B cell (primary cell): ENCODE measurements around the gene RAC2. TPM values are rescaled to one million over a fixed set of nuclear protein-coding genes. Genes with fewer than 3 reads are reported as not detected.

Experiments used
- ATAC-seq: fragments of 200-7000 bp; cut with Tn5 transposase; one replicate; pipeline ENCODE4 v1.10.0; 2021; ENCODE audit warnings: low read depth, mild to moderate bottlenecking, moderate number of reproducible peaks, moderate library complexity
- CTCF ChIA-PET: fragments of 350-600 bp; sonication (Branson Sonifier 250); formaldehyde crosslinking; loops from one replicate; lab custom pipeline; 2021; ENCODE audit warnings: antibody characterized with exemption, inconsistent platforms; lab: Charles Lee
- POLR2A ChIA-PET: fragments of 350-600 bp; sonication (Branson Sonifier 250); formaldehyde crosslinking; loops from one replicate; lab custom pipeline; 2021; ENCODE audit warnings: antibody characterized with exemption; lab: Charles Lee
- DNase-seq: peaks from one replicate; pipeline ENCODE4 v3.0.0; 2013
- H2AFZ ChIP-seq: 2 replicates; pipeline ENCODE4 v1.6.1; 2012; ENCODE audit warnings: mild to moderate bottlenecking, low read depth, low read length; ENCODE audit not compliant: insufficient read depth, poor library complexity, severe bottlenecking
- H3K27ac ChIP-seq, 2 donors: 1 replicate in 1 of 2; 2 replicates in 1 of 2; pipeline ENCODE4 v1.5.1; 2012 to 2013; ENCODE audit warnings: low read length in 2 of 2, mild to moderate bottlenecking in 2 of 2, moderate library complexity in 1 of 2
- H3K27me3 ChIP-seq, 4 experiments: fragments of 200-600 bp in 1 of 4; sonication (generic) in 1 of 4; replicated peaks in 1 of 4; 1 replicate in 2 of 4; 2 replicates in 2 of 4; pipeline versions ENCODE4 v1.6.1 to v1.7.0; 2013 to 2016; ENCODE audit warnings: low read length in 3 of 4, mild to moderate bottlenecking in 2 of 4, mixed read lengths in 1 of 4, moderate library complexity in 1 of 4; ENCODE audit not compliant: insufficient read depth in 4 of 4, control insufficient read depth in 3 of 4; ENCODE audit errors: control extremely low read depth in 1 of 4
- H3K36me3 ChIP-seq, 2 experiments: replicated peaks in 1 of 2; 1 replicate in 1 of 2; 2 replicates in 1 of 2; pipeline versions ENCODE4 v1.6.1 to v1.7.1; 2013; ENCODE audit warnings: low read length in 1 of 2; ENCODE audit not compliant: insufficient read depth in 2 of 2, control insufficient read depth in 1 of 2; ENCODE audit errors: control extremely low read depth in 1 of 2, extremely low read depth in 1 of 2
- H3K4me1 ChIP-seq, 2 donors: fragments of 200-600 bp in 1 of 2; sonication (generic) in 1 of 2; 1 replicate in 1 of 2; 2 replicates in 1 of 2; pipeline versions ENCODE4 v1.5.1 to v1.6.1; 2013 to 2017; ENCODE audit warnings: low read length in 2 of 2; ENCODE audit not compliant: control insufficient read depth in 2 of 2, insufficient read depth in 2 of 2
- H3K4me2 ChIP-seq: replicated peaks from 2 replicates; pipeline ENCODE3; 2012; ENCODE audit warnings: mild to moderate bottlenecking, low read depth, low read length; ENCODE audit not compliant: poor library complexity, severe bottlenecking
- H3K4me3 ChIP-seq, 5 experiments: fragments of 200-600 bp in 1 of 5; sonication (generic) in 1 of 5; 1 replicate in 3 of 5; 2 replicates in 2 of 5; pipeline versions ENCODE4 v1.5.1 to v1.7.0; 2011 to 2016; ENCODE audit warnings: low read length in 4 of 5, mild to moderate bottlenecking in 4 of 5, low read depth in 2 of 5, control low read depth in 1 of 5, moderate library complexity in 1 of 5; ENCODE audit not compliant: insufficient read depth in 1 of 5; ENCODE audit errors: control extremely low read depth in 1 of 5, extremely low read depth in 1 of 5
- H3K79me2 ChIP-seq: fragments of 200-600 bp; sonication (generic); one replicate; pipeline ENCODE4 v1.6.0; 2016; ENCODE audit warnings: low read length; ENCODE audit not compliant: control insufficient read depth, insufficient read depth
- H3K9ac ChIP-seq: fragments of 200-600 bp; sonication (generic); 2 replicates; pipeline ENCODE4 v1.6.1; 2017; ENCODE audit warnings: mild to moderate bottlenecking, low read length, moderate library complexity
- H3K9me3 ChIP-seq, 3 donors: one replicate each; pipeline versions ENCODE4 v1.6.1 to v1.7.1; 2013; ENCODE audit warnings: low read length in 2 of 3; ENCODE audit not compliant: control insufficient read depth in 2 of 3, insufficient read depth in 1 of 3; ENCODE audit errors: control extremely low read depth in 1 of 3
- H4K20me1 ChIP-seq: 2 replicates; pipeline ENCODE4 v1.6.0; 2012; ENCODE audit warnings: mild to moderate bottlenecking, low read length; ENCODE audit not compliant: insufficient read depth, control insufficient read depth, poor library complexity, severe bottlenecking
- H3K27ac Mint-ChIP-seq: one replicate; pipeline ENCODE4 v1.8.0; 2021; ENCODE audit warnings: mixed read lengths
- H3K27me3 Mint-ChIP-seq: one replicate; pipeline ENCODE4 v1.8.0; 2021; ENCODE audit warnings: mixed read lengths
- H3K4me1 Mint-ChIP-seq: one replicate; pipeline ENCODE4 v1.8.0; 2021; ENCODE audit warnings: mixed read lengths
- H3K4me3 Mint-ChIP-seq: one replicate; pipeline ENCODE4 v1.8.0; 2021; ENCODE audit warnings: mixed read lengths
- H3K9me3 Mint-ChIP-seq: one replicate; pipeline ENCODE4 v1.8.0; 2022; ENCODE audit warnings: mixed read lengths; ENCODE audit not compliant: insufficient read depth
- EZH2 ChIP-seq: IDR thresholded peaks from 2 replicates; pipeline ENCODE4 v1.6.1; 2012; ENCODE audit warnings: borderline replicate concordance, low read depth, mild to moderate bottlenecking, moderate library complexity, low read length; ENCODE audit not compliant: insufficient read depth, poor library complexity, severe bottlenecking
- WGBS: methylation state at CpG from one replicate; pipeline ENCODE4 v1.1.5; 2013; ENCODE audit warnings: missing lambda C conversion rate; ENCODE audit not compliant: insufficient coverage; 5-methylcytosine and 5-hydroxymethylcytosine counted together
- intact Hi-C: fragments of 100-400 bp; cut with micrococcal nuclease; formaldehyde crosslinking; loops from one replicate; pipeline ENCODE4 v1.10.0; 2022
- polyA plus RNA-seq: library from polyadenylated mRNA; depleted of rRNA; stranded (reverse); fragments of >200 nt; gene quantifications from 2 replicates; pipeline ENCODE4 v1.2.3, GENCODE V29; 2012
- total RNA-seq, 2 donors: library from RNA; stranded (reverse); fragments of 120-200 nt in 1 of 2; gene quantifications; 1 replicate in 1 of 2; 2 replicates in 1 of 2; pipeline versions ENCODE4 v1.2.3 to v1.2.4, GENCODE V29; 2013 to 2022
- TF ChIP-seq, protein P1 (sequence below): fragments of 200-600 bp; IDR thresholded peaks from one replicate; pipeline ENCODE4 v1.8.0; 2022; ENCODE audit warnings: antibody characterized with exemption, mild to moderate bottlenecking

Gene RAC2
- total and polyA plus RNA-seq, 2 donors (not counting 1 experiment from before 2014, with no cell fraction given), result 273 to 776 TPM

DNA sequence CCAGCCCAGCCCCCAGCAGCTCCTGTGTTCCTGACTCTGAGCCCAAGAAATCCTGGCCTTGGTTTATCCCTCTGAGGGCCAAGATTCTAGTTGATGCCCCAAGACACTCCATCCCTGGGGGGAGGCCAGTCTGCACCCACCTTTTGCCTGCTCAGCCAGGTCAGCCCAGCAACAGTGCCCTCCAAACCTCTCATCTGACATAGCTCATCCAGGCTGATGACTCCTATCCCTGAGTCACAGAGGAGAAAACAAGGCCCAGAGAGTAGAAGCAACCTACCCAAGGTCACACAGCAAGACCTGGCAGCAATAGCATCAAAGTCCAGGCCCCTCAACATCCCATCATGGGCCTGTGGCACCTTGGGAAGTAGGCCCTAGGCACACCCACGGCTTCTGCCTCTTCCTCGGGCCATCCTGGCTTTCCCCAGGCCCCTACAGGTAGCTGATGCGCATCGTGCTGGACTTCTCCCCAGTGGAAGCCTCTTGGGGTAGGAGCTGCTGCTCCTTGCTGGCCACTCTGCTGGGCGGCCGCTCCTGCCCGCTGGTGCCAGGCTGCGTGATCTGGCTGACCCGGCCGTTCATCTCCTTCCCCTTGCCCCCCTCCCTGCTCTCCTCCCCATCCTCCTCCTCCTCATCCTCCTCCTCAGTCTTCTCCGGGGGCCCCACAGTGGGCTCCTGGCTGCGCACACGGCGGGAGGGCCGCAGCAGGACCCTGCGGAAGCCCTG lies 37.8 kb downstream of the RAC2 start:
- Histone ChIP-seq H3K4me3 (no peak overlapping the region), H3K4me1 (peaks cover 0 to 6% of the 10 kb centered on the region in 2 donors), H3K9ac (no peak overlapping the region), H3K27ac (no peak overlapping the region), H3K27me3 (no peaks in the 10 kb centered on the region), H2AFZ (no peak overlapping the region), H3K36me3 (no peaks in the 10 kb centered on the region), H3K9me3 (no peaks in the 10 kb centered on the region), H3K4me2 (no peak overlapping the region), H4K20me1 (no peaks in the 10 kb centered on the region), H3K79me2 (no peaks in the 10 kb centered on the region)
- H3K4me3 Mint-ChIP-seq, result no peak overlapping the region
- intact Hi-C loops, result no loop called here
- POLR2A ChIA-PET, result interaction anchor here (1.0 to 1.4 kb wide), 2 partner anchors 11 to 35 kb away, joined by 3 read pairs; no protein-coding TSS in a partner anchor
- 96% methylated on average over 16 of the region's 16 CpGs for WGBS
- H3K27ac Mint-ChIP-seq, result no peak overlapping the region
- ATAC-seq (no peak), DNase-seq (no peak)
- CTCF ChIA-PET, result interaction anchor here (0.8 to 1.8 kb wide), 4 partner anchors 32 to 360 kb away, joined by 3 to 6 read pairs (median 4); no protein-coding TSS in a partner anchor
- H3K27me3 Mint-ChIP-seq, result no peaks in the 10 kb centered on the region
- H3K9me3 Mint-ChIP-seq, result no peaks in the 10 kb centered on the region
- peaks cover 2% of the 10 kb centered on the region for H3K4me1 Mint-ChIP-seq
- TF ChIP-seq, protein P1, sequence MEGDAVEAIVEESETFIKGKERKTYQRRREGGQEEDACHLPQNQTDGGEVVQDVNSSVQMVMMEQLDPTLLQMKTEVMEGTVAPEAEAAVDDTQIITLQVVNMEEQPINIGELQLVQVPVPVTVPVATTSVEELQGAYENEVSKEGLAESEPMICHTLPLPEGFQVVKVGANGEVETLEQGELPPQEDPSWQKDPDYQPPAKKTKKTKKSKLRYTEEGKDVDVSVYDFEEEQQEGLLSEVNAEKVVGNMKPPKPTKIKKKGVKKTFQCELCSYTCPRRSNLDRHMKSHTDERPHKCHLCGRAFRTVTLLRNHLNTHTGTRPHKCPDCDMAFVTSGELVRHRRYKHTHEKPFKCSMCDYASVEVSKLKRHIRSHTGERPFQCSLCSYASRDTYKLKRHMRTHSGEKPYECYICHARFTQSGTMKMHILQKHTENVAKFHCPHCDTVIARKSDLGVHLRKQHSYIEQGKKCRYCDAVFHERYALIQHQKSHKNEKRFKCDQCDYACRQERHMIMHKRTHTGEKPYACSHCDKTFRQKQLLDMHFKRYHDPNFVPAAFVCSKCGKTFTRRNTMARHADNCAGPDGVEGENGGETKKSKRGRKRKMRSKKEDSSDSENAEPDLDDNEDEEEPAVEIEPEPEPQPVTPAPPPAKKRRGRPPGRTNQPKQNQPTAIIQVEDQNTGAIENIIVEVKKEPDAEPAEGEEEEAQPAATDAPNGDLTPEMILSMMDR, result no peak
- TF ChIP-seq EZH2, result no peak

DNA sequence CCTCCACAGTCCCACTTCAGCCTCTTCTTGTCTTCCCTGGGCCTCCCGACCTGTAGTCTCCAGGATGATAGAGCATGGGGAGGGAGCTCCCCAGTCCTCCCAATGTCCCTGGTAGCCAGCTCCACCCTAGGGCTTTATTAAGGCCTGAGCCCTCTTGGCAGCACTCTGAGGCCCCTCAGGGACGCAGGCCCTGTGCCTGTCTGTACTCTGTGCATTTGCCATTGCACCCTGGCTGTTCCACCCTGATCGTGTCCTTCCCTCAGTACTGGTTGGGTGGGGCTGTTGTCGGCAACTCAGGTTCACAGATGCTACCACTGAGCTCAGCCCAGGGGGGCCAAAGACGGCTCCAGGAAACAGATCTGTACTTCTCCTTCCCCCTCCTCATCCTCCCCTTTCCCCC lies 39.0 kb downstream of the RAC2 start:
- Histone ChIP-seq H3K4me1 (peaks cover 9 to 17% of the 10 kb centered on the region in 2 donors), H2AFZ (no peak overlapping the region), H3K9me3 (no peaks in the 10 kb centered on the region), H3K79me2 (no peaks in the 10 kb centered on the region), H4K20me1 (no peaks in the 10 kb centered on the region), H3K9ac (no peak overlapping the region), H3K4me3 (no peak overlapping the region), H3K27me3 (no peaks in the 10 kb centered on the region), H3K36me3 (no peaks in the 10 kb centered on the region), H3K4me2 (no peak overlapping the region), H3K27ac (no peak overlapping the region)
- ChIA-PET CTCF (interaction anchor here (0.9 to 1.8 kb wide), 2 partner anchors 56 to 77 kb away, joined by 3 to 6 read pairs; partner anchors contain the start of gene CYTH4), POLR2A (interaction anchor here (1.0 to 1.4 kb wide), 3 partner anchors 12 to 38 kb away, joined by 3 read pairs; no protein-coding TSS in a partner anchor)
- 88% methylated on average over 4 of the region's 5 CpGs for WGBS
- H3K27ac Mint-ChIP-seq, result no peak overlapping the region
- ATAC-seq (no peak), DNase-seq (no peak)
- H3K9me3 Mint-ChIP-seq, result no peaks in the 10 kb centered on the region
- TF ChIP-seq, protein P1, result no peak
- no peak for TF ChIP-seq EZH2
- no peaks in the 10 kb centered on the region for H3K27me3 Mint-ChIP-seq
- intact Hi-C loops, result no loop called here
- H3K4me3 Mint-ChIP-seq, result no peak overlapping the region
- peaks cover 11% of the 10 kb centered on the region for H3K4me1 Mint-ChIP-seq
